SKM-1 treated with dmso at 0.1 percent for 144 hours (cell line): ENCODE measurements around the gene DLG2.
A peak's percentile ranks its signal among the peaks of the same experiment; 100 is the strongest.
"Not testable (repeated sequence)": the region's sequence is repeated elsewhere in the genome, so short reads cannot be mapped to it uniquely, and the experiment has no call there.

Experiments used
- DNase-seq: peaks from one replicate; lab custom pipeline; 2025; ENCODE audit not compliant: unreplicated experiment; lab: John Stamatoyannopoulos, UW

The DLG2 gene

GRCh38 chr11:84795698-84796097 lies 831.4 kb downstream of the DLG2 start:
- DNase-seq, result no peak

GRCh38 chr11:84794663-84795443 lies 832.3 kb downstream of the DLG2 start:
- DNase-seq, result no peak

GRCh38 chr11:84793318-84793717 lies 833.8 kb downstream of the DLG2 start:
- no peak for DNase-seq

- DNase-seq, result no peak
Measured at GRCh38 chr11:84790849-84791427, 836.2 kb downstream of the DLG2 start.

GRCh38 chr11:84788220-84788619 lies 838.9 kb downstream of the DLG2 start:
- DNase-seq, result no peak

- not testable (repeated sequence) for DNase-seq
Measured at GRCh38 chr11:84784158-84784557, 843.0 kb downstream of the DLG2 start.

GRCh38 chr11:84780689-84781293 lies 846.4 kb downstream of the DLG2 start:
- peak; percentile 23 for DNase-seq

- no peak for DNase-seq
Measured at GRCh38 chr11:84775503-84775902, 851.6 kb downstream of the DLG2 start.

GRCh38 chr11:84763931-84764330 lies 863.2 kb downstream of the DLG2 start:
- DNase-seq, result no peak

- no peak for DNase-seq
Measured at GRCh38 chr11:84757711-84758110, 869.4 kb downstream of the DLG2 start.

- DNase-seq, result no peak
Measured at GRCh38 chr11:84751371-84751770, 875.8 kb downstream of the DLG2 start.

- no peak for DNase-seq
Measured at GRCh38 chr11:84747871-84748270, 879.3 kb downstream of the DLG2 start.

- DNase-seq, result no peak
Measured at GRCh38 chr11:84740050-84740449, 887.1 kb downstream of the DLG2 start.

GRCh38 chr11:84724256-84724655 lies 902.9 kb downstream of the DLG2 start:
- DNase-seq, result no peak

GRCh38 chr11:84722583-84723108 lies 904.5 kb downstream of the DLG2 start:
- no peak for DNase-seq

GRCh38 chr11:84721561-84721961 lies 905.6 kb downstream of the DLG2 start:
- DNase-seq, result no peak

GRCh38 chr11:84720706-84721402 lies 906.3 kb downstream of the DLG2 start:
- DNase-seq, result peak; percentile 28

GRCh38 chr11:84719935-84720577 lies 907.1 kb downstream of the DLG2 start:
- DNase-seq, result no peak

- peak; percentile 54 for DNase-seq
Measured at GRCh38 chr11:84714316-84714780, 912.8 kb downstream of the DLG2 start.

GRCh38 chr11:84691830-84692229 lies 935.3 kb downstream of the DLG2 start:
- no peak for DNase-seq

- DNase-seq, result no peak
Measured at GRCh38 chr11:84687433-84687832, 939.7 kb downstream of the DLG2 start.
